Umbilical cord (tissue), 2 donors: ENCODE results near the gene CCT3. TPM values are rescaled to one million over a fixed set of nuclear protein-coding genes. Genes with fewer than 3 reads are reported as not detected.
"Not testable (repeated sequence)": the region's sequence is repeated elsewhere in the genome, so short reads cannot be mapped to it uniquely, and the experiment has no call there.

Experiments used
- DNase-seq: peaks from one replicate; pipeline ENCODE4 v3.0.0-alpha.2; 2015; ENCODE audit warnings: low spot score
- total RNA-seq: library from RNA; depleted of rRNA; stranded (reverse); fragments of >200 nt; gene quantifications from one replicate; pipeline ENCODE4 v1.2.3, GENCODE V29; 2014; ENCODE audit warnings: low replicate concordance; ENCODE audit not compliant: insufficient read depth

CCT3 gene
- 240 TPM for total RNA-seq

DNA sequence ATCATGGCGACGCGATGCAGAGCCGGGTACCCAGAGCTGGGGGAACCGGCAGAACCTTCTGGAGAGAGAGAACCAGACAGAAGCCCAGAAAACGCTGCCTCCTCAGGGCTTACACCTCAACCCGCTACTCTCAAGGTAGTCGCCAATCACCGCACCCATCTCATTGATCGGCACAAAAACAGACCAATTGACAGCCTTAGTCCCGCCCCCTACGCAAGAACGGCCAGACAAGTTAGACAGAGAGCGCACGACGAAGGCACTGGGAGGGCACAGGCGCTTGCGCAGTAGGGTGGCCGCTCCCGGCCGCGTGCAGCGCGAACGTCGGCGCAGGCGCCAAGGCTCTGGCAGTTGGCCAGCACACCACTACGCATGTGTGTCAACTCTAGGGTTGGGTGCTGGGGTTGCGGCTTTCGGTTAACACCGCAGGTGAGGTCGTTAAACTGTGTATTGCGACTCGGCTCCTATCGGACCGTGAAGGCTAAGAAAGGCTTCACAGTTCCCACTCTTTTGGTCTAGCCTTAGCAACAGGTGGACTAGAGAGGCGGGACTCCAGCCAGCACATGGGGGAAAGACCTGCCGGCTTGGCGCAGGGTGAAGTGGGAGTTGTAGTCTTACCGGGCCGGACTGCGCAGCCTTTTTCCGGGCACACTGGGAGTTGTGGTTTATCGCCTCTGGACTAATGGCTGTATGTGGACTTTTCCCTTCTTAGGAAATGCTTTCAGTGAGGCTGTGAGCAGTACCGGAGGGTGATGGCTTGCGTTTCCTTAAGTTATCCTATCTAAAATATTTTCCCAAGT is at the start of gene CCT3, which contains the start of gene TSACC:
CCT3 (minus strand) TSS at position 113 of the 797 bp plus-strand sequence; CDS start at position 5, 108 bp downstream.
TSACC (plus strand) TSS at position 347 of the 797 bp plus-strand sequence. CDS start 1,232 bp downstream, outside the sequence.
- peak; percentile 100 for DNase-seq

DNA sequence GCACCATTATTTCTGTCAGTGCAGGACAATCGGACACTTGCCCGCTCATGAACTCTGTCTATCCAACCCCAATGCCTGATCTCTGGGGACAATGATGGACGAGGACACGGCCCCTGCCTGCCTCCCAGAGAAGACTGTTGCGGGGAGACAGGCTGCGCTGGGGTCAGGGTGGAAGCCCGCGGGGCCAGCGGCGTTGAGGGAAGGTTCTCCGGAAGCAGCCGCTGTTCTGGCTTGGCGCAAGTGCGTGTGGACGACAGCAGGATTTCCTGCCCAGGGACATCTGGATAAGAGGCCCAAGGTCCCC is 49.7 kb upstream of the CCT3 start:
- DNase-seq: no peak

DNA sequence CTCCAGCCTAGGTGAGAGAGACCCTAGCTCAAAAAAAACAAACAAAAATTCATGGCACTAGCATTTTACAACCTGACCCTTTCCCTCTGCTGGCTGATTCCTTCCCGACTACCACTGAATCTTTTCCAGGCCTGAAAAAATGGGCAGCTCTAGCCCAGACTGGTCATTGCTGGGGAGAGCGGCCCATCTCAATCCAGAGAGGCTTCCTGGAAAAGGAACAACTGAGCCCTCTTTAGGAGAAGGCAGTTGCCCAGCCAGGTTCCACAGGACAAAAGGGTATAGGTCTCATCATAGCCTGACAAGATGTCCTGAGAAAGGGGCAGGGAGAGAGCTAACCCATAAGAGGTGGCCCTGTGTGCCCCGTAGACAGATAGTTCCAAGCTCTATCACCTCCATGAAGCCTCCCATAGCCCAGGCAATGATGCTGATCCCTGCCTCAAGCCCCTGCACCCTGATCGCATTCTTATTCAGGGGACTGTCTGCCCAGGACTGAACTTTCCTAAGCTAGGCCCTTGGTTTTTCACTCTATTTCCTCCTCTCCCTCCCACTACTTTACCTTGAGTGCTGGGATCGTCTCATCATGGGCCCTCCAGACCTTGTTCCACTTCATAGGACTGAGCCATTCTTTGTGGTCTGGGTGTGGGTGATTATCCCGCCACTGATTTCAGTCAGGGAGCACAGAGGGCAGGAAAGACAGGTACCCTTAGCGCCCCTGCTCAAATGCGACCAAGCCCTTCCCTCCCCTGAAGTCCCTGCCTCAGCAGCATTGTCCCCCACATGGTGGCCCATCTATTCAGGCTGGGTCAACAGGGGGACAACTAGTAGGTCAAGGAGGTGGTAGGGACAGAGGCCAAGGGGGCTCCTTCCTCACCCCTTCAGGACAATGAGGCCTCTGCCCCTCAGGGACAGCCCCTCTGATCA is 49.1 kb upstream of the CCT3 start:
- no peak for DNase-seq

DNA sequence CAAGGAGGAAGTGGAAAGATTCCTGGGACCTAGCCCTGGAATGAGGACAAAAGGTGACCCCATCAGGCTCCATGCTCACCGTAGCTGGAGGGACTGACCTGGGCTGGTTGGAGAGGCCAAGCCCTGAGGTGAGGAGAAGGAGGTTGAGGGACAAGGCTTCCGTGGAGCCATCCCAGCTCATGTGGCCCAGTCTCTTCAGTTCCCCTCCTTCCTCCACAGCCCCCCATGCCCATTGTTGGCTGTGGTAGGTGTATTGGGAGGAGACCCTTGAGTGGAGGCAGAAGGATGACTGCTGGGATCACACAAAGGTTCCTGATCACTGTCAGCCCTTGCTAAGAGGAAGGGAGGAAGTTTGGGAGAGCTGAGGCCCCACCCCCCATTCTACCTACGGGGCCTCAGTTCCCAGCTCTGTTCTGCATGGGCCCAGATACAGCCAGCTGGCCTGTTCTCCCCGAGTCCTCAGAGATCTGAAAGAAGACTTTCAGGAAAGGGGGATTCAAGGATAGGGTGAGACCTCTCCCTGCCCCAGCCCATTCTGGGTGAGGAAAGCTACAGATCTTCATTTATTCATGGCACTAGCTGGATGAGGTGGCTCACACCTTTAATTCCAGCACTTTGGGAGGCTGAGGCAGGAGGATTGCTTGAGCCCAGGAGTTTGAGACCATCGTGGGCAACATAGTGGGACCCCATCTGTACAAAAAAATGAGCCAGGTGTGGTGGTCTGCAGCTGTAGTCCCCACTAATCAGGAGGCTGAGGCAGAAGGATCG is 48.2 kb upstream of the CCT3 start:
- DNase-seq: no peak

DNA sequence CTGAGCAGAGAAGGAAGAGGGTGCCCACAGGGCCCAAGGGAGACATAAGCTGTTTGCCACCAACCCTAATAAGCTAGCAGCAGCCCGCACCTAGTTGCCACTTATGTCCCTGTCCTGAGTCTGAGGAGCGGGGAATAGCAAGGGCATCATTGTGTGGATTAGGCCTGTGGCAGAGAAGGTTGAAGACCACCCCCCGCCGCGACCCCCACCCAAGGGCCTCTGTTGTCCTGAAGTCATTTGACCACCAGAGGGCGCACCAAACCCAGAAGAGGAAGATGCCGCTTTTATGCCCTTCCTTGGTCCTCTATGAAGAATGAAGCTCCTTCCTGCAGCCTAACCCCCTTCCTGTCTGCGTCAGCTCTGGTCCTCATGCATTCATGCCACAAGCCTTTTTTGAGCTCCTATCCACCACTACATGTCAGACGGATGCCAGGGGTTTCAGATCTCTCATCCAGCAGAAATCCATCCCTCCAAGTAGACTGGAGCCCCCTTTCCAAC is 47.5 kb upstream of the CCT3 start:
- DNase-seq: peak; percentile 74

DNA sequence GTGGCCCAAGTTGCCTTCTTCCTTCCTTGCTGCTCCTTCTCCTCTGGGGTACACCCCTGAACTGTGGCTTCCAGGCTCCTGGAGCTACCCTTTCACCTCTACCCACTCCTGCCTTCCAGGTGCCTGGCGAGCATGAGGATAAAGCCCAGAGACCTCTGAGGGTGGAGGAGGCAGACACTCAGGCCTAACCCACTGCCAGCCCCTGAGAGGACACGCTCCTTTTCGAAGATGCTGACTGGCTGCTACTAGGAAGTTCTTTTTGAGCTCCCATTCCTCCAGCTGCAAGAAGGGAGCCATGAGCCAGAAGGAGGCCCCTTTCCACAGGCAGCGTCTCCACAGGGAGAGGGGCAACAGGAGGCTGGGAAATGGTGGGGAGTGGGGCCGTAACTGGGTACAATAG is 46.6 kb upstream of the CCT3 start:
- no peak for DNase-seq

DNA sequence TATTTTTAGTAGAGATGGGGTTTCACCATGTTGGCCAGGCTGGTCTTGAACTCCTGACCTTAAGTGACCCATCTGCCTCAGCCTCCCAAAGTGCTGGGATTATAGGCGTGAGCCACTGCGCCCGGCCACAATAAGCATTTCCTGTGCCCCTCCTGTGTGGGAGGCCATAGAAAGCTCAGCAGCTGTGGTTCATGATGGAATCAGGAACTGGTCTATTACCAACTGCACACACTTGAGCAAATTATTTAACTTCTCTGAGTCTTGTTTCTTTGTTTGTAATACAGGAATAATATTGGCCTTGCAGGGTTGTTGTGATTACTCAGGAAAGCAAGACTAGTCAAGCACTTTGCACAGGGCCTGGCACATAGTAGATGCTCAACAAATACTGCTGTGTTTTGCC is 45.9 kb upstream of the CCT3 start:
- no peak for DNase-seq

DNA sequence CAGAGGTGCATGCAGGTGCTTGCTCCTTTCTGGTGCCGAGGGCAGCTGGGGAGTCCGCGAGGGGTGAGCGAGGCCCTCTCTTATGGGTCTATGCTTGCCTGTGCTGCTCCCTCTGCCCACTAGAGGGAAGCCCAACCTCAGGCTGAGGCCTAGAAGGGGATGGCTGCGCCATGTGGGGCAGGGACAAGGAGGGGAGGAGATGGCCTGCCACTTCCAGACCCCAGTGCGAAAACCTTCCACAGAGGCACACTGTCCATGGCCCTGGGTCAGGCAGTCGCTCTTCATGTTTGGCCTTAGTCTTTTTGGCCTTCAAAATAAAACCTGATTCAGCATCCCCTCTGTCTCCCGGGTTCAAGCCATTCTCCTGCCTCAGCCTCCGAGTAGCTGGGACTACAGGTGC is 44.9 kb upstream of the CCT3 start:
- DNase-seq: peak; percentile 56

DNA sequence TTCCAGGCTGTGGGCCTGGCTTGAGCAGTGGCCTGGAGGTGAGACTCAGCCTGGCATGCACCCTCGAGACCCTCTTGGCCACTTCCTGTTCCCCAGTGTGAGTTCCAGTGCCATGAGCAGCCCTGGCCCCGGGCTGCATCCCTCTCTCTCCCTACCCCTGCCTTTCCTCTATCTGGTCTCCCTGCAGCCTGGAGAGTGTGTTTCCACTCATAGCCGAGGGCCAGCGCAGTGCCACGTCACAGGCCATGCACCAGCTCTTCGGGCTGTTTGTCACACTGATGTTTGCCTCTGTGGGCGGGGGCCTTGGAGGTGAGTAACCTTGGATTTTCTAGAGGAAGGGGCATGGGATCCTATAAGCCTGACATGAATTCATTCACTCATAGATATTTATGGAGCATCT is 44.5 kb upstream of the CCT3 start:
- DNase-seq: no peak

DNA sequence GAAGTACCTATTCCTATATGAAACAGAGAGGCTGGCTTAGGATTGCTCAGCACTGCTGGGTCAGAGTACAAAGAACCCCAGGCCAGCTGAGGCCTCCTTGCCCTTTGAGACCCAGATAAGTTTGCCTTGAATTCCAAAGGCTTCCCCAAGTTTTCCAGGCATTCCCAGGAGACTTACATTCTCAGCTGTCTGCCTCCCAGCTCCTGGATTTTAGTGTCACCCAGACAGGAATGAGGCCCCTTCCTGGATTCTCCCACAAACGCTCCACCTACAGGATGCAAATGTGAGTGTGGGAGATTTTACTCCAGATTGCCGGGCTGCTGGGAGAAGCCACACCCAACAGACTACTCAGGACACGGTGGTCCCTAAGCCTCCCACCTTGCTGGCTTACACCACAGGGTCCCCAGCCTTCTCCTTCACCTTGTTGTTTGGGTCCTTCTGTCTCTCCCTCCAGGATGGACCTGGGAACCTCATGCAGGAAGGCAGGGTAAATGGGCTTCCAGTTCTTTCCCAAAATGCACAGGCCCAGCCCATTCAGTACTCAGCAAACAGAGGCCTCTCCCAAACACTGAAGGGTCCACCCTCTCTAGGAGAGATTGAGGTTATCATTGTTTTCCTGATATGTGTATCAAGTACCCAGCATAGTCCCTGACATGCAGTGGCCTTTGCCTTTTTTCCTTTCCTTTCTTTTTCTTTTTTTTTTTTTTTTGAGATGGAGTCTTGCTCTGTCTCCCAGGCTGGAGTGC is 41.5 kb upstream of the CCT3 start:
- DNase-seq: peak; percentile 29

DNA sequence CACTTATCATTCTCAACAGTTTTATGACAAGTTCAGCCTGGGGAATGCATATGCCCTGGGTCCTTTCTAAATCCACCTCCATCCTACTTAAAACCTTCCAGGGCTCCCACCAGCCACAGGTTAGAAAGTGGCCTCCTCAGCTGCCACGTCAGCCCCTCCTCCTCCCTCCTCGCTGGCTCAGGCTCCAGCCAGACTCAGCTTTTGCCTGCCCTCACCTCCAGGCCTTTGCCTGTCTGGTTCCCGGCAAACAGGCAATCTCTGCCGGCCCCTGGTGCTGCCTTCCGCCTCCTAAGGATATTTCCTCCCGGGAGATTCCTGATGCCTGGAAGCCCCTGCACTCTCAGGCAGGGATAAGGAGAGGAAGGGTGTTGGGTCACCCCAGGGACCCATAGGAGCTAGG is 40.5 kb upstream of the CCT3 start:
- no peak for DNase-seq

DNA sequence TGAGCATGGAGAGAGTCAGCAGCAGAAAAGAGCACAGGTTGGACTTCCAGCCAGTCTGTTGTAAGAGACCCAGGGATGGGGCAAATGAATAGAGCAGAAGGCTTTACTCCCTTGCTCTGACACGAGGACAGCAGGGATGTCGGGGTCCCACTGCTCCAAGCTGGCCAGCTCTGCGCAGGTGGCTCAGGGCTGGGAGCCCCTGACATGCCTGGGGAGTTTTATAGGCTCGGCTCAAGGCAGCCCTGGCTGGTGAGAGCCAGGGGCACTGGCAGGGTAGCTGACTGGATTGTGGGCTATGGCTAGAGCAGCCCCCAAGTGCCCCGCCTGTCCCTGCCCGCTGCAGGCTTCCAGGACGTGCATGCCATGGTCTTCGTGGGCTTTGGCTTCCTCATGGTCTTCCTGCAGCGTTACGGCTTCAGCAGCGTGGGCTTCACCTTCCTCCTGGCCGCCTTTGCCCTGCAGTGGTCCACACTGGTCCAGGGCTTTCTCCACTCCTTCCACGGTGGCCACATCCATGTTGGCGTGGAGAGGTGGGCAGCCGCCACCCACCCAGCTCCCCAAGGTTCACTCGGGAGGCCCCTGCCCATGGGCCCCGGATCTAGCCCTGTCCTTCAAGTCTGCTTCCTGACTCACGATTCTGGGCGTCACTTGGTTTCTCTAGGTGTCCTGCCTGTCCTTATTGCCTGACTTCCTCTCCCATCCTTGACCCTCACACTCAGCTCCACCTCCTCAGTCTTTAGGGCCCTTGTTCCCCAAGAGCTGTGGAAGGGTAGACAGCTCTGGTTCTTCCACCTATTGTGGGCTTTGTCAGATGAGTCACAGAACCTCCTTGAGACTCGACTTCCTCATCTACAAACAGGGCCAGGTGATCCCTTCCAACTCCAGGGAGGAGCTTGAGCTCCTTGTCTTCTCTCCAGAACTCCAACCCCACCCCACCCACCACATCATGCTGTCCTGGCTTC is 39.1 kb upstream of the CCT3 start:
- no peak for DNase-seq

DNA sequence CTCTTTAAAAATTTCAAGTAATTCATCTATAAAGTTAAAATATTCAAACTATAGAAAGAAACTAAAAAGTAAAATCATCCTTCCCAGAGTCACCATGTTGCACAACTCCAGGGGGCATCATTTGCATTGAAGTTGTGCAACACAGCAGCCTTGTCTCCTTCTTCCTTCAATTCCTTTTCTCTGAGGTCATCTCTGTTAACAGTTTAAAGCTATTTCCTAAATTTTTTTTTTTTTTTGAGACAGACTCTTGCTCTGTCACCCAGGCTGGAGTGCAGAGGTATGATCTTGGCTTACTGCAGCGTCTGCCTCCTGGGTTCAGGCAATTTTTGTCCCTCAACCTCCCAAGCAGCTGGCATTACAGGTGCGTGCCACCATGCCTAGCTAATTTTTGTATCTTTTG is 38.1 kb upstream of the CCT3 start:
- DNase-seq: no peak

DNA sequence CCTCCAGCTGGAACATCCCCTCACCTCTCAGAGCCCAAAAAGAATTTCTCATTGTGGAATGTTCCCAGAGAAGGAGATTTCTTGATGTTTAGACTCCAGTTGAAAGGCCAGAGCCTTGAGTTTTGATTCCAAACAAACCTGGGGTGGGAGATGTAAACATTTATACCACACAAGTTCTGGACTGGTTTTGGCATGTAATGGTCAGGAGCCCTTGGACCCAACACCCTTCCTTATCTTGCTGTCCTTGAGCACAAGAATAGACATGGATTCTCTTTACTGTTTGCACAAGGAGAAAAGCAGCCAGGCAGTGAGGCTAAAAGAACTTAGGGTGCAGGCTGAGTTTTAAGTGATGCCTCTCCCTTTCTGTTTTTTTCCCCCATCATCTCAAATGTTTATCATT is 35.5 kb upstream of the CCT3 start:
- no peak for DNase-seq

DNA sequence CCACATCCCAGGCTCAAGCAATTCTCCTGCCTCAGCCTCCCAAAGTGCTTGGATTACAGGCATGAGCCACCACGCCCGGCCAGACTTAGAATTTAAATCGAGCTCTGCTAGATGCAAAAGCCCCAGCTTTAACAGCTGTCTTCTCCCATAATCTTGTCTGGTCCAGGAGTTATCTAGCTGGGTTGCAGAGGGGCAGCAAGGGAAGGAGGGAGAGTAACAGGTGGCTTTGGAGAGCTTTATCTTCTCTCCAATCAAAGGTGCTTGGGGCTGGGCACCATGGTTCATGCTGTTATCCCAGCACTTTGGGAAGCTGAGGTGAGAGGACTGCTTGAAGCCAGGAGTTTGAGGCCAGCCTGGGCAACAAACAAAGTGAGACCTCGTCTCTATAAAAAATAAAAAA is 34.8 kb upstream of the CCT3 start:
- no peak for DNase-seq

DNA sequence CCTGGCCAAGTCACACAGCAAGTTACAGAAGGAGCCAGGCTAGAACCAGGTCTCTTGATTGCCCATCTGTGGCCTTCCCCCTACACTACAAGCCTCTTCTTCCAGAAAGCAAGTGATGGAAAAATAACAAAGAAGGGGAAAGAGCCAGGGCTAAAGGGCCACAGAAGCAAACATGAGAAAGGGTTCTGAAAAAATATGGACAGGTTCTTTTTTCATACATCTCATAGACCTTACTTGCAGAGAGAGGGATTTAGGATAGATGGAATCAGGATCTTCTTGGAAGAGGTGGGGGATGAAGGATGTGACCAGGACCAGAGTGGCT is 34.1 kb upstream of the CCT3 start:
- no peak for DNase-seq

DNA sequence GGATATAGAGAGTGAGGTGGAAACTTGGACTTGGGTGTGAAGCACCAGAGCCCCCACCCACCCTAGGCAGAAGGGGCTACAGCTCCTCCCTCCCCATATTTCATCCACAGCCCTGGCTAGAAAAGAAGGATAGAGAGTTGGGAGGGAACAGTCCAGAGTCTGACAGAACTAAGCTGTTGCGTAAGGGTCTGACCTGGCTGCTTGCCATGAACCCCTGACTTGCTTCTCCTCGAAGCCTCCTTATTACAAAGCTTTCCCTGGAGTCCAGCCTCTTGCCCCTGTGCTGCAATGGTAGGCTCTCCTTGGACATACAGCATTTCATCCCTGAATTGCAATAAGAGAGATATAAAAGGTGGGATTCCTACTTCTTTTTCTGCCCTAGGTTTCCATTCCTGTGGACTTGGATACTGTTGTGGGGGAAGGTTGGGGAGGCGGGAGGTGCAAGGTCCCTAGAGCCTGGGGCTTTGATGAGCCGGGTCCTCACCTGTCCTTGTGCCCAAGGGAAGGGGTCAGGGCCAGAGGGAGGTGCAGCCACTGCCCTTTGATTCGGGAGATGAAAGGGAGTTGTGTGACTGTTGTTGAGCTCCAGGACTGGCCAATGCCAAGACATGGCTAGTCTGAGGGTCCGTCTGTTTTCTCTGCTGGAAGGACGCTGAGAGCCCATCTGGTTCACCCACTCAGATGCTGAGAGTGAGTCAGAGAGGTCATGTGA is 33.6 kb upstream of the CCT3 start:
- DNase-seq: peak; percentile 31

DNA sequence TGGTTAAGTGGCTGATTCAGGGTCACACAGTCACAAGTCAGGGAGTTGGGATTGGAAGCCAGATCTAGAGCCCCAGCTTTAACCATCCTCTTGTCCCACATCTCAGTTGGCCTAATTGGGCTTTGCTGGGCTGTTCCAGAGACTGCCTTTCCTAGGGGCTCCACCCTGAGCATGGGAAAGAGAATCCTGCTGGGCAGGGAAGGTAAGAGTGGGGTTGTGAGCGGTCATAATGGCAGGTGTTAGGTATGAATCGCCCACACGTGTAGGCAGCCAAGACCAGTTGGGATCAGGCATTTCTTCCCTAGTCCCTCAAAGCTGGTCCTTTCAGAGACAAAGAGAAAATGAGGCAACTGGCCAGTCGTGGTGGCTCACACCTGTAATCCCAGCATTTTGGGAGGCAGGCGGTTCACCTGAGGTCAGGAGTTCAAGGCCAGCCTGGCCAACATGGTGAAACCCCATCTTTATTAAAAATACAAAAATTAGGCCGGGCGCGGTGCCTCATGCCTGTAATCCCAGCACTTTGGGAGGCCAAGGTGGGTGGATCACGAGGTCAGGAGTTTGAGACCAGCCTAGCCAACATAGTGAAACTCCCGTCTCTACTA is 31.7 kb upstream of the CCT3 start:
- not testable (repeated sequence) for DNase-seq
